K562 (cell line): ENCODE data around the gene PLAAT4. TPM values are rescaled to one million over a fixed set of nuclear protein-coding genes. Genes with fewer than 3 reads are reported as not detected.
A peak's percentile ranks its signal among the peaks of the same experiment; 100 is the strongest.

Experiments used
- ARID1B ChIP-seq: fragments of 450-650 bp; IDR thresholded peaks from 2 replicates; pipeline ENCODE4 v1.6.1; 2016; ENCODE audit warnings: antibody characterized with exemption, mild to moderate bottlenecking, inconsistent platforms
- CBX1 ChIP-seq: sonication (generic); IDR thresholded peaks from 2 replicates; pipeline ENCODE4 v1.6.1; 2016; ENCODE audit warnings: antibody characterized with exemption, low read depth, mild to moderate bottlenecking
- ETV6 ChIP-seq, 3 experiments: fragments of 150-350 bp in 1 of 3; sonication (generic) in 1 of 3; formaldehyde crosslinking in 1 of 3; IDR thresholded peaks; 2 replicates each; pipeline versions ENCODE4 v1.6.1 to v1.8.0; 2014 to 2022; ENCODE audit warnings: borderline replicate concordance in 2 of 3, low read depth in 2 of 3, antibody characterized with exemption in 1 of 3, low read length in 1 of 3, mild to moderate bottlenecking in 1 of 3, missing genetic modification reagents in 1 of 3
- HOXB6 ChIP-seq: fragments of 250-450 bp; sonication (Bioruptor Pico); IDR thresholded peaks from 2 replicates; pipeline ENCODE4 v1.5.1; 2022; ENCODE audit warnings: mild to moderate bottlenecking, borderline replicate concordance
- MAFF ChIP-seq: IDR thresholded peaks from 2 replicates; pipeline ENCODE4 v1.6.1; 2012; ENCODE audit warnings: low read length, improper control_type of control experiment
- MCM3 ChIP-seq: fragments of 450-650 bp; IDR thresholded peaks from 2 replicates; pipeline ENCODE4 v1.6.1; 2016
- NFXL1 ChIP-seq: fragments of 450-650 bp; formaldehyde crosslinking; IDR thresholded peaks from 2 replicates; pipeline ENCODE4 v1.4.0; 2021; ENCODE audit warnings: mild to moderate bottlenecking
- PHTF2 ChIP-seq: fragments of 250-450 bp; sonication (Bioruptor Pico); IDR thresholded peaks from 2 replicates; pipeline ENCODE4 v1.5.0; 2021; ENCODE audit warnings: mild to moderate bottlenecking
- SMARCE1 ChIP-seq: fragments of 450-650 bp; IDR thresholded peaks from 2 replicates; pipeline ENCODE4 v1.7.1; 2016; ENCODE audit warnings: mild to moderate bottlenecking
- ZNF668 ChIP-seq: fragments of 250-450 bp; sonication (Bioruptor Pico); IDR thresholded peaks from 2 replicates; pipeline ENCODE4 v1.8.0; 2022; ENCODE audit warnings: mild to moderate bottlenecking, inconsistent platforms
- polyA plus RNA-seq, 8 experiments: library from polyadenylated mRNA; depleted of rRNA in 4 of 8; stranded (reverse) in 5 of 8; unstranded in 3 of 8; fragments of >200 nt; fragmentation: Nextera tagmentation in 2 of 8; fragmentation: Illumina TruSeq in 1 of 8; extraction: Ambion mirVana in 2 of 8; extraction: Trizol in 1 of 8; gene quantifications; 2 replicates each; pipeline versions ENCODE4 v1.2.1 to v1.2.3, GENCODE V29; 2011 to 2014; ENCODE audit warnings: inconsistent platforms in 1 of 8, missing spikeins in 1 of 8
- total RNA-seq, 7 experiments: library from RNA; depleted of rRNA in 6 of 7; stranded (reverse); fragments of >200 nt in 6 of 7; fragmentation: Illumina TruSeq in 2 of 7; extraction: Trizol in 2 of 7; gene quantifications; 2 replicates each; pipeline versions ENCODE4 v1.2.1 to v1.2.3, GENCODE V29; 2011 to 2021; ENCODE audit warnings: low replicate concordance in 1 of 7
- TF ChIP-seq, protein P1 (sequence below): IDR thresholded peaks from 3 replicates; pipeline ENCODE4 v1.6.1; 2011; ENCODE audit warnings: borderline replicate concordance, mild to moderate bottlenecking, moderate library complexity; ENCODE audit not compliant: insufficient read length; ENCODE audit errors: extremely low read depth
- TF ChIP-seq, protein P2 (sequence below): fragments of 200-800 bp; sonication (Bioruptor generic); IDR thresholded peaks from 2 replicates; pipeline ENCODE4 v1.6.1; 2016; ENCODE audit warnings: missing genetic modification characterization, missing compliant biosample characterization
- TF ChIP-seq, protein P3 (sequence below): sonication (generic); formaldehyde crosslinking; IDR thresholded peaks from 2 replicates; pipeline ENCODE4 v1.8.0; 2022; ENCODE audit warnings: missing genetic modification reagents, mild to moderate bottlenecking, borderline replicate concordance
- TF ChIP-seq, protein P4 (sequence below): fragments of 250-450 bp; sonication (Bioruptor Pico); IDR thresholded peaks from 2 replicates; pipeline ENCODE4 v1.5.0; 2020; ENCODE audit warnings: mild to moderate bottlenecking
- TF ChIP-seq, protein P5 (sequence below), 2 experiments: fragments of 450-650 bp; IDR thresholded peaks; 2 replicates each; pipeline ENCODE4 v1.6.1; 2016
- TF ChIP-seq, protein P6 (sequence below): fragments of 250-450 bp; sonication (Bioruptor Pico); IDR thresholded peaks from 2 replicates; pipeline ENCODE4 v1.5.0; 2021

Gene PLAAT4
- total and polyA plus RNA-seq, 9 of the 15 experiments (the other 6 are each of a cell fraction or from before 2014, with no cell fraction given), result 0.54 to 3.0 (median 1.3) TPM; not detected in 1

DNA sequence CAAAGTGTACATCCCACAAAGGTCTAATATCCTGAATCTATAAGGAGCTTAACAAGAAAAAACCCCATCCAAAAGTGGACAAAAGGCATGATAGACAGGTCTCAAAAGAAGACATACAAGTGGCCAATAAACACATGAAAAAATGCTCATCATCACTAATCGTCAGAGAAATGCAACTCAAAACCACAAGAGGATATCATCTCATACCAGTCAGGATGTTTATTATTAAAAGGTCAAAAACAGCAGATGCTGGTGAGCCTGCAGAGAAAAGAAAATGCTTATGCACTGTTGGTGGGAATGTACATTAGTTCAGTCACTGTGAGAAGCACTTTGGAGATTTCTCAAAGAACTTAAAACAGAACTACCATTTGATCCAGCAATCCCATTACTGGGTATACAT lies 18.1 kb upstream of the PLAAT4 start (continued):
- TF ChIP-seq, protein P1, sequence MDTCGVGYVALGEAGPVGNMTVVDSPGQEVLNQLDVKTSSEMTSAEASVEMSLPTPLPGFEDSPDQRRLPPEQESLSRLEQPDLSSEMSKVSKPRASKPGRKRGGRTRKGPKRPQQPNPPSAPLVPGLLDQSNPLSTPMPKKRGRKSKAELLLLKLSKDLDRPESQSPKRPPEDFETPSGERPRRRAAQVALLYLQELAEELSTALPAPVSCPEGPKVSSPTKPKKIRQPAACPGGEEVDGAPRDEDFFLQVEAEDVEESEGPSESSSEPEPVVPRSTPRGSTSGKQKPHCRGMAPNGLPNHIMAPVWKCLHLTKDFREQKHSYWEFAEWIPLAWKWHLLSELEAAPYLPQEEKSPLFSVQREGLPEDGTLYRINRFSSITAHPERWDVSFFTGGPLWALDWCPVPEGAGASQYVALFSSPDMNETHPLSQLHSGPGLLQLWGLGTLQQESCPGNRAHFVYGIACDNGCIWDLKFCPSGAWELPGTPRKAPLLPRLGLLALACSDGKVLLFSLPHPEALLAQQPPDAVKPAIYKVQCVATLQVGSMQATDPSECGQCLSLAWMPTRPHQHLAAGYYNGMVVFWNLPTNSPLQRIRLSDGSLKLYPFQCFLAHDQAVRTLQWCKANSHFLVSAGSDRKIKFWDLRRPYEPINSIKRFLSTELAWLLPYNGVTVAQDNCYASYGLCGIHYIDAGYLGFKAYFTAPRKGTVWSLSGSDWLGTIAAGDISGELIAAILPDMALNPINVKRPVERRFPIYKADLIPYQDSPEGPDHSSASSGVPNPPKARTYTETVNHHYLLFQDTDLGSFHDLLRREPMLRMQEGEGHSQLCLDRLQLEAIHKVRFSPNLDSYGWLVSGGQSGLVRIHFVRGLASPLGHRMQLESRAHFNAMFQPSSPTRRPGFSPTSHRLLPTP, result no peak
- TF ChIP-seq, protein P2, sequence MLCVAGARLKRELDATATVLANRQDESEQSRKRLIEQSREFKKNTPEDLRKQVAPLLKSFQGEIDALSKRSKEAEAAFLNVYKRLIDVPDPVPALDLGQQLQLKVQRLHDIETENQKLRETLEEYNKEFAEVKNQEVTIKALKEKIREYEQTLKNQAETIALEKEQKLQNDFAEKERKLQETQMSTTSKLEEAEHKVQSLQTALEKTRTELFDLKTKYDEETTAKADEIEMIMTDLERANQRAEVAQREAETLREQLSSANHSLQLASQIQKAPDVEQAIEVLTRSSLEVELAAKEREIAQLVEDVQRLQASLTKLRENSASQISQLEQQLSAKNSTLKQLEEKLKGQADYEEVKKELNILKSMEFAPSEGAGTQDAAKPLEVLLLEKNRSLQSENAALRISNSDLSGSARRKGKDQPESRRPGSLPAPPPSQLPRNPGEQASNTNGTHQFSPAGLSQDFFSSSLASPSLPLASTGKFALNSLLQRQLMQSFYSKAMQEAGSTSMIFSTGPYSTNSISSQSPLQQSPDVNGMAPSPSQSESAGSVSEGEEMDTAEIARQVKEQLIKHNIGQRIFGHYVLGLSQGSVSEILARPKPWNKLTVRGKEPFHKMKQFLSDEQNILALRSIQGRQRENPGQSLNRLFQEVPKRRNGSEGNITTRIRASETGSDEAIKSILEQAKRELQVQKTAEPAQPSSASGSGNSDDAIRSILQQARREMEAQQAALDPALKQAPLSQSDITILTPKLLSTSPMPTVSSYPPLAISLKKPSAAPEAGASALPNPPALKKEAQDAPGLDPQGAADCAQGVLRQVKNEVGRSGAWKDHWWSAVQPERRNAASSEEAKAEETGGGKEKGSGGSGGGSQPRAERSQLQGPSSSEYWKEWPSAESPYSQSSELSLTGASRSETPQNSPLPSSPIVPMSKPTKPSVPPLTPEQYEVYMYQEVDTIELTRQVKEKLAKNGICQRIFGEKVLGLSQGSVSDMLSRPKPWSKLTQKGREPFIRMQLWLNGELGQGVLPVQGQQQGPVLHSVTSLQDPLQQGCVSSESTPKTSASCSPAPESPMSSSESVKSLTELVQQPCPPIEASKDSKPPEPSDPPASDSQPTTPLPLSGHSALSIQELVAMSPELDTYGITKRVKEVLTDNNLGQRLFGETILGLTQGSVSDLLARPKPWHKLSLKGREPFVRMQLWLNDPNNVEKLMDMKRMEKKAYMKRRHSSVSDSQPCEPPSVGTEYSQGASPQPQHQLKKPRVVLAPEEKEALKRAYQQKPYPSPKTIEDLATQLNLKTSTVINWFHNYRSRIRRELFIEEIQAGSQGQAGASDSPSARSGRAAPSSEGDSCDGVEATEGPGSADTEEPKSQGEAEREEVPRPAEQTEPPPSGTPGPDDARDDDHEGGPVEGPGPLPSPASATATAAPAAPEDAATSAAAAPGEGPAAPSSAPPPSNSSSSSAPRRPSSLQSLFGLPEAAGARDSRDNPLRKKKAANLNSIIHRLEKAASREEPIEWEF, result no peak
- TF ChIP-seq, protein P3, sequence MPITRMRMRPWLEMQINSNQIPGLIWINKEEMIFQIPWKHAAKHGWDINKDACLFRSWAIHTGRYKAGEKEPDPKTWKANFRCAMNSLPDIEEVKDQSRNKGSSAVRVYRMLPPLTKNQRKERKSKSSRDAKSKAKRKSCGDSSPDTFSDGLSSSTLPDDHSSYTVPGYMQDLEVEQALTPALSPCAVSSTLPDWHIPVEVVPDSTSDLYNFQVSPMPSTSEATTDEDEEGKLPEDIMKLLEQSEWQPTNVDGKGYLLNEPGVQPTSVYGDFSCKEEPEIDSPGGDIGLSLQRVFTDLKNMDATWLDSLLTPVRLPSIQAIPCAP (CRISPR knock-in tag), result no peak
- TF ChIP-seq MCM3 (no peak), CBX1 (no peak), ZNF668 (CRISPR knock-in tag) (no peak), ETV6 (IDR thresholded peaks at IDR 0.05; ENCODE audit: borderline replicate concordance in 1 of 2, low read depth in 2 of 2, low read length in 1 of 2) (no peak), ETV6 (CRISPR knock-in tag; IDR thresholded peaks at IDR 0.05; ENCODE audit: borderline replicate concordance) (no peak), SMARCE1 (peak; percentile 74; the same call in 1 of the 2 replicates), HOXB6 (CRISPR knock-in tag) (no peak), ARID1B (peak; percentile 87), NFXL1 (CRISPR knock-in tag) (no peak), MAFF (no peak), PHTF2 (CRISPR knock-in tag) (no peak)
- TF ChIP-seq, protein P4, sequence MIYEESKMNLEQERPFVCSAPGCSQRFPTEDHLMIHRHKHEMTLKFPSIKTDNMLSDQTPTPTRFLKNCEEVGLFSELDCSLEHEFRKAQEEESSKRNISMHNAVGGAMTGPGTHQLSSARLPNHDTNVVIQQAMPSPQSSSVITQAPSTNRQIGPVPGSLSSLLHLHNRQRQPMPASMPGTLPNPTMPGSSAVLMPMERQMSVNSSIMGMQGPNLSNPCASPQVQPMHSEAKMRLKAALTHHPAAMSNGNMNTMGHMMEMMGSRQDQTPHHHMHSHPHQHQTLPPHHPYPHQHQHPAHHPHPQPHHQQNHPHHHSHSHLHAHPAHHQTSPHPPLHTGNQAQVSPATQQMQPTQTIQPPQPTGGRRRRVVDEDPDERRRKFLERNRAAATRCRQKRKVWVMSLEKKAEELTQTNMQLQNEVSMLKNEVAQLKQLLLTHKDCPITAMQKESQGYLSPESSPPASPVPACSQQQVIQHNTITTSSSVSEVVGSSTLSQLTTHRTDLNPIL, result no peak
- TF ChIP-seq, protein P5, sequence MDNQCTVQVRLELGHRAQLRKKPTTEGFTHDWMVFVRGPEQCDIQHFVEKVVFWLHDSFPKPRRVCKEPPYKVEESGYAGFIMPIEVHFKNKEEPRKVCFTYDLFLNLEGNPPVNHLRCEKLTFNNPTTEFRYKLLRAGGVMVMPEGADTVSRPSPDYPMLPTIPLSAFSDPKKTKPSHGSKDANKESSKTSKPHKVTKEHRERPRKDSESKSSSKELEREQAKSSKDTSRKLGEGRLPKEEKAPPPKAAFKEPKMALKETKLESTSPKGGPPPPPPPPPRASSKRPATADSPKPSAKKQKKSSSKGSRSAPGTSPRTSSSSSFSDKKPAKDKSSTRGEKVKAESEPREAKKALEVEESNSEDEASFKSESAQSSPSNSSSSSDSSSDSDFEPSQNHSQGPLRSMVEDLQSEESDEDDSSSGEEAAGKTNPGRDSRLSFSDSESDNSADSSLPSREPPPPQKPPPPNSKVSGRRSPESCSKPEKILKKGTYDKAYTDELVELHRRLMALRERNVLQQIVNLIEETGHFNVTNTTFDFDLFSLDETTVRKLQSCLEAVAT (IDR thresholded peaks at IDR 0.05), result peak in 1 of 2 experiments; percentile 85; a peak in 2 of 4 replicates
- TF ChIP-seq, protein P6, sequence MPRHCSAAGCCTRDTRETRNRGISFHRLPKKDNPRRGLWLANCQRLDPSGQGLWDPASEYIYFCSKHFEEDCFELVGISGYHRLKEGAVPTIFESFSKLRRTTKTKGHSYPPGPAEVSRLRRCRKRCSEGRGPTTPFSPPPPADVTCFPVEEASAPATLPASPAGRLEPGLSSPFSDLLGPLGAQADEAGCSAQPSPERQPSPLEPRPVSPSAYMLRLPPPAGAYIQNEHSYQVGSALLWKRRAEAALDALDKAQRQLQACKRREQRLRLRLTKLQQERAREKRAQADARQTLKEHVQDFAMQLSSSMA (CRISPR knock-in tag), result no peak
